ENCODE data around the gene MORN3.

Gene MORN3

GRCh38 chr12:121657305-121658008 is 12.0 kb downstream of the MORN3 start:
- DNase-seq (ENCODE audit: low read depth): no peak
- no peak overlapping the region for H3K4me3 ChIP-seq (ENCODE audit: low read depth, low read length)
- TF ChIP-seq, protein P1, sequence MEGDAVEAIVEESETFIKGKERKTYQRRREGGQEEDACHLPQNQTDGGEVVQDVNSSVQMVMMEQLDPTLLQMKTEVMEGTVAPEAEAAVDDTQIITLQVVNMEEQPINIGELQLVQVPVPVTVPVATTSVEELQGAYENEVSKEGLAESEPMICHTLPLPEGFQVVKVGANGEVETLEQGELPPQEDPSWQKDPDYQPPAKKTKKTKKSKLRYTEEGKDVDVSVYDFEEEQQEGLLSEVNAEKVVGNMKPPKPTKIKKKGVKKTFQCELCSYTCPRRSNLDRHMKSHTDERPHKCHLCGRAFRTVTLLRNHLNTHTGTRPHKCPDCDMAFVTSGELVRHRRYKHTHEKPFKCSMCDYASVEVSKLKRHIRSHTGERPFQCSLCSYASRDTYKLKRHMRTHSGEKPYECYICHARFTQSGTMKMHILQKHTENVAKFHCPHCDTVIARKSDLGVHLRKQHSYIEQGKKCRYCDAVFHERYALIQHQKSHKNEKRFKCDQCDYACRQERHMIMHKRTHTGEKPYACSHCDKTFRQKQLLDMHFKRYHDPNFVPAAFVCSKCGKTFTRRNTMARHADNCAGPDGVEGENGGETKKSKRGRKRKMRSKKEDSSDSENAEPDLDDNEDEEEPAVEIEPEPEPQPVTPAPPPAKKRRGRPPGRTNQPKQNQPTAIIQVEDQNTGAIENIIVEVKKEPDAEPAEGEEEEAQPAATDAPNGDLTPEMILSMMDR (IDR thresholded peaks at IDR 0.05; ENCODE audit: control insufficient read depth, extremely low read depth, insufficient read depth): no peak

DNA sequence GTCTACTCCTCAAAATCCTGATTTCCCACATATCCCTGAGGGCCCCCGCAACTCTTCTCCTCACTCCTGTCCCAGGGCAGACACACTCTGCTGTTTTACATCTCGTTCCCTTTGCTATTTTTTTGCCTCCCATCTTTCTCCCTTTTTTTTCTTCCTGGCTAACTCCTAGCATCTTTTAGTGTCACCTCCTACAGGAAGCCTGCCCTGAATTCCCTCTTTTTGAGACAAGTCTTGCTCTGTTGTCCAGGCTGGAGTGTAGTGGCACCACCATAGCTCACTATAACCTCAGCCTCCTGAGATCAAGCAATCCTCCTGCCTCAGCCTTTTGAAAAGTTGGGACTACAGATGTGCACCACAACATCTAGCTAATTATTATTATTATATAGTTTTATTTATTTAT is 13.3 kb downstream of the MORN3 start:
- no peak for DNase-seq (ENCODE audit: low read depth)
- TF ChIP-seq, protein P1 (IDR thresholded peaks at IDR 0.05; ENCODE audit: control insufficient read depth, extremely low read depth, insufficient read depth): no peak
- no peak overlapping the region for H3K4me3 ChIP-seq (ENCODE audit: low read depth, low read length)

DNA sequence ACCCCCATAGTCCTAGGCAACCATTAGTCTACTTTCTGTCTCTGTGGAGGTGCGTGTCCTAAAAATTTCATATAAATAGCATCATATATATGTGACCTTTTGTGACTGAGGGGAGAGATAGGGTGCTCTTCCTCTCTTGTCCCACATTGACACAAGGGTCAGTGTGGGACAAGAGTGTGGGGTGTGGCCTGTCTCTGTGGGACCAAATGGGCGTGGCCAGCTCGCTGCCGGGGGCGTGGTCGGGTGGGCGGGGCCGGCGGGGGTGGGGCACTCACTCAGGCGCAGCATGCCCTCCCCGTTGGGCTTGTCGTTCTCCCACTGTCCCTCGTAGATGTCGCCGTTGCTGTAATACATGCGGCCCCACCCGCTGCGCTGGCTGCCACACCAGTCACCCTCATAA is 15.5 kb downstream of the MORN3 start:
- TF ChIP-seq, protein P1 (IDR thresholded peaks at IDR 0.05; ENCODE audit: control insufficient read depth, extremely low read depth, insufficient read depth): no peak
- no peak for DNase-seq (ENCODE audit: low read depth)
- H3K4me3 ChIP-seq (ENCODE audit: low read depth, low read length): no peak overlapping the region

DNA sequence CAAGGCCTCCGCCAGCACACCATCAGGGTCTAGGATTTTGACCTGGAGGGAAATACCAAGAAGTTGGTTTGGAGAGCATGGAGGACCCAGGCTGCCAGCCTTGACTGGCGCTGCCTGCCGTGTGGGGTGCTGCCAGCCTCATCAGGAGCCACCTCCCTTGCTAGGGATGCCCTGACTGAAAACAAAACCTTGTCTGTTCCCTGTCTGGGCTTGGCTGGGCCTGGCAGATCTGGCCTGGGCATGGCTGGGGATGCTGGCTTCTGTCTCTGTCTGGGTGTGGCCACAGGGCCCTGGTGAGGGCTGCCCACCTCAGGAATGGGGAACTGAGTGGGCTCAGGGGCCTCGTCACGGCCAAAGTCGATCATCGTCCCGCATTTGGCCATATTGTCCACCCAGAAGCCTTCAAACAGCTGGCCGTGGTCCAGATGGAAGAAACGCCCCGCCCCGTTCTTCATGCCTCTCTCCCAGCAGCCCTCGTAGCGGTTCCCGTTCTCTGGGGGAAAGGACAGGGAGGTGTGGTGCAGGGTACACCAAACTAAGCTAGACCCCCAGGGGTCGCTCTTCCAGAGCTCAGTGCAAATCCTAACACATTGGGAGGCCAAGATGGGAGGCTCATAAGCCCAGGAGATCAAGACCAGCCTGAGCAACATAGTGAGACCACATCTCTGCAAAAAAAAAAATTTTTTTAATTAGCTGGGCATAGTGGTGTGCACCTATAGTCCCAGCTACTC is 16.5 kb downstream of the MORN3 start:
- DNase-seq (ENCODE audit: low read depth): no peak

DNA sequence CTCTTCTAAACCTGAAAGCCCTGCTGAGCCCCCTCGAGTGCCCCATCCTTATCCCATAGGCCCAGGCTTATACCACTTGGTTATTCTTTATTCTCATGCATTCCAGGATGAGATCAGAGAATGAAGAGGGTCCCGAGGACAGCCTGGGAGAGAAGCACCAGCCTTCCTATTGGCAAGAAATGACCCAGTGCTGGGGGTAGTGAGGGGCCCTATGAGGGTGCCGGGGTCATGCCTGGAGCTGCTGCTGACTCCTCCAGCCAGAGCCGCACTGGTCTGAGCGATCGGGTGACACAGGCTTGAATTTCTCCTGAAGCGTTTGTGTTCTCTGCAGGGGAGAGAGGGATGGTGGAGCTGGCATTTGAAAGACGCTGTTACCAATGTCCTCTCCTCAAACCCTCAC is 18.1 kb downstream of the MORN3 start:
- DNase-seq (ENCODE audit: low read depth): no peak
- TF ChIP-seq, protein P1 (IDR thresholded peaks at IDR 0.05; ENCODE audit: control insufficient read depth, extremely low read depth, insufficient read depth): no peak
- H3K4me3 ChIP-seq (ENCODE audit: low read depth, low read length): no peak overlapping the region

More for the DNA sequence above, 16.5 kb downstream of the MORN3 start:
- H3K4me3 ChIP-seq (ENCODE audit: low read depth, low read length): no peak overlapping the region
- TF ChIP-seq, protein P1 (IDR thresholded peaks at IDR 0.05; ENCODE audit: control insufficient read depth, extremely low read depth, insufficient read depth): no peak

DNA sequence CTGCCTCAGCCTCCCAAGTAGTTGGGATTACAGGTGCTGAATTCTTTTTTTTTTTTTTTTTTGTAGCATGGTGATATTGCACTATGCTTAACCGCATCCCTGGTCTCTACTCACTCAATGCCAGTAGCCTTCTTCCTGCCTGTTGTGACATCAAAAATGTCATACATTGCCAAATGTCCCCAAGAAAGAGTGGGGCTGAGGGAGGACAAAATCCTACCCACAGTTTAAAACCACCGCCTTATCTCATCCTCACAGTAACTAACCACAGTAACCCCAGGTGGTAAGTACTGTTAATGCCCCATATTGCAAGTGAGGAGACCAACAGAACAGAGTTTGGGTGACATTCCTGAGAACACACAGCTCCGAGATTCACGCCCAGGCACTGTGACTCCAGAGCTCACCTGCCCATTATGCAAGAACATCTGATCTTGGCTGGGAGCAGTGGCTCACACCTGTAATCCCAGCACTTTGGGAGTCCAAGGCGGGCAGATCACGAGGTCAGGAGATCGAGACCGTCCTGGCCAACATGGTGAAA is 19.6 kb downstream of the MORN3 start:
- H3K4me3 ChIP-seq (ENCODE audit: low read depth, low read length): no peak overlapping the region
- DNase-seq (ENCODE audit: low read depth): no peak
- TF ChIP-seq, protein P1 (IDR thresholded peaks at IDR 0.05; ENCODE audit: control insufficient read depth, extremely low read depth, insufficient read depth): no peak

Measured in LNCaP clone FGC (cell line).